Muscle of back (tissue), 11 donors: ENCODE measurements around the gene CADM1. TPM values are rescaled to one million over a fixed set of nuclear protein-coding genes. Genes with fewer than 3 reads are reported as not detected.

ENCODE experiments used
- DNase-seq, 3 donors: peaks; one replicate each; pipeline versions ENCODE4 v3.0.0 to v3.0.0-alpha.2; 2013
- polyA plus RNA-seq, 10 donors: library from polyadenylated mRNA; unstranded; fragments of 120-200 nt; gene quantifications; one replicate each; pipeline ENCODE4 v1.2.1, GENCODE V29; 2013; ENCODE audit not compliant: insufficient read length in 10 of 10

The CADM1 gene
- polyA plus RNA-seq, 10 donors, result 13.4 to 32.3 (median 26.3) TPM

DNA sequence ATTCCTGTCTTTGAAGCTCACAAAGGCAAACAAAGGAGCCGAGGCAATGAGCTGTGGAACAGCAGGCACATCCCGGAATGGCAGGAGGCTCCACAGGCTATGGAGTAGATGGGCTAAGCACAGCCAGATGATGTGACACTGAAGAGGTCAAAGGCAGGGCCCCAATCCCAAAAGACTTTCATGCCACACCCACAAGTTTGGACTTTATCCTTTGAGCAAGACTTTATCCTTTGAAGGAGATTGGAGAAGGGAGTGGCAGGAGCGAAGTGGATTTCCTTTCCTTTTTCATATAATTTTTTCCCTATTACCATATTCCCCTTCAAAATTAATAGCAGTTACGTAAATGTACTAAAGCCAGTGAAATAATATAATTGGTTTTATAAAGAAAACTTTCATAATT lies 379.4 kb downstream of the CADM1 start:
- DNase-seq, result no peak

DNA sequence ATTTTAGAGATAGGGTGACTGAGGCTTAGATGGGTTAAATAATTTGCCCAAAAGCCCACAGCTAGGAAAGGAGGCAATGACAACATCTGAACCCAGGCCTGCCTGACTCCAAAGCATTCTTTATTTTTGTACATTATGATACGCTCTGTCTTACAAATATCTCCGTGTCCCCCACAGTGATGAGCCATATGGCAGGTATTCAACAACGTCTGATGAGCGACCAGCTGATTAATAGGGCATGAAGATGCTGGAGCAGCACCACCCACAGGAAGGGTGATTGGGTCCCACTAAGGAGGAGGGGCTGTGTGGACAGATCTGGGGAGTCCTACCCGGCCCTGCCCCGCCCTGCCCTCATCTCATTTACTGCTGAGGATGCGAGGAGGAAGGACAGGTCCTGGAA lies 380.6 kb downstream of the CADM1 start:
- DNase-seq, result no peak

DNA sequence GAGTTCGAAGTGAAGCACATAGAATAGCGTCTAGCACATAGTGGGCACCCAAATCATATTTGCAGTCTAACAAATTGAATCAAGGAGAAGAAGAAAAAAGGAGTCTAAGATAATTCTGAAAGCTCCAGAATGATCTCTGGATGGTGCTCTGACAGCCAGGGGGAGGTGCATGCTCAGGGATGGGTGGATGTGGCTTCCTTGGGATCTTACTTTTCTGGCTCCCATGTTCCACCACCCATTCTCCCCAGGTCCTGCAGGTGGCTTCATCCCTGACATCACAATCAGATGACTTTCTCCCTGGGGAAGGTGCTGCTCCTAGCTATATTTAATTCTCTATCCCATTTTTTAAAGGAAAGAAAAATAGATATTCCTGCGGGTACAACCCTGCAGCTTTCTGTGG lies 381.9 kb downstream of the CADM1 start:
- DNase-seq, result no peak
